Mucosa of gallbladder (tissue), 1 donor: ENCODE results near the gene TMTC1. TPM values are rescaled to one million over a fixed set of nuclear protein-coding genes. Genes with fewer than 3 reads are reported as not detected.

Experiments
- DNase-seq: peaks from one replicate; pipeline ENCODE4 v3.0.0-alpha.2; 2020; ENCODE audit warnings: low spot score
- total RNA-seq: library from RNA; stranded (reverse); gene quantifications from one replicate; pipeline ENCODE4 v1.2.1, GENCODE V29; 2021
- donor health status: DM: no; HTN: no; CAD: no.

The TMTC1 gene
- total RNA-seq, 1 donor from 2014 or later: 20.6 TPM

- no peak for DNase-seq
Measured at GRCh38 chr12:29739279-29739991, 44.3 kb downstream of the TMTC1 start.

- no peak for DNase-seq
Measured at GRCh38 chr12:29738365-29738764, 45.4 kb downstream of the TMTC1 start.

GRCh38 chr12:29737644-29738043, 46.1 kb downstream of the TMTC1 start:
- DNase-seq: no peak

DNA sequence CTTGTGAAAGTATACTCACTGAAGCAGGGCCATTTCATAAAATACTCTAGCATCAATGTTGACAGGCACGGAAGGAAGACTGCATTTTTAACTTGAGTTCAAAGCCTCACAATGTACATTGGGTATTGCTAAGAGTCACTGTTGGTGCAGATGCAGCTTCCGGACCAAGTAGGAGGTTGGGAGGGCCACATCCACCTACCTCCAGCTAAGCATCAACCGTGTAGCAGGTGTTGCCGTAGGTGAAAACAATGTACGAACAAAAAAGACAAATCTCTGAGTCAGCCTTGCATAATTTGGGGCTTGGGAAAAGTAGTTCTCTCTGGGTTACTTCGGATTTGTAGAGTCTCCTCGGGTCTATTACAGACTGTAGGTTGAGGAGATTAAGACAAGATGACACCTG, 48.1 kb downstream of the TMTC1 start:
- DNase-seq: no peak

GRCh38 chr12:29734734-29735133, 49.0 kb downstream of the TMTC1 start:
- DNase-seq: no peak

DNA sequence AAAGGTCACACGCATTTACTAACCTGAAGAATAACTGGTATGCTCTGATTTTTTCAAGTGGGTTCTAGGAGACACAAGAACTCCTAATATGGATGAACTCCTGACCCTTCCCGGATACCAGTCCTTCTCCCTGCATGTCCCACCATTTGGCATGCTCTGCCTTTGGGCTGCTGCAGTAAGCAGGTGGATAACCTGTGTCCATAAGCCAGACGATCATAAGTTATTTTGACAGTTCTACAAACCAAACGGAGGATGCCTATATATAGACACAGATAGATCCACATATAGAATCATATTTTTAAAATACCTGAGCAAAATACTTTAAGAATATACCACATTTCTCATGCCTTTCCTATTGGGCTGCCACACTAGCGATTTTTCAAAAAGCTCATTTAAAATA, 49.4 kb downstream of the TMTC1 start:
- DNase-seq: no peak

DNA sequence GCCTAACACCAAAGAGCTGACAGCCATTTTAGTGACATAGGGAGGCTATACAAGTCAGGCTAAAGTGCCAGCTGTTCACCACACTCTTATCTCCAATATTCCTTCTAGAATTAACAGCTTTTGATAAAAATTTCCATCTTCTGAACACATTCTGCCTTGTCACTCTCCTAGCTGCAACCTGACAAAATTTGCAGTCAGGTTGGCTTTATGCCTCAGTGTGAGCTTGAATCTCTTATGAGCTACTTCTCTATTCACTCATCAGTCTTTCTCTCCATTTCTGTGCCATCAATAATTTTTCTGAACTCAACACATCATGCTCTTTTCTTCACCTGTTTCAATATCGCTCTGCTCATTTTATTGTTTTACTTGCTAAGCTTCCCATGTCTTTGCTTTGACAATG, 50.2 kb downstream of the TMTC1 start:
- no peak for DNase-seq

- no peak for DNase-seq
Measured at GRCh38 chr12:29733060-29733459, 50.7 kb downstream of the TMTC1 start.

DNA sequence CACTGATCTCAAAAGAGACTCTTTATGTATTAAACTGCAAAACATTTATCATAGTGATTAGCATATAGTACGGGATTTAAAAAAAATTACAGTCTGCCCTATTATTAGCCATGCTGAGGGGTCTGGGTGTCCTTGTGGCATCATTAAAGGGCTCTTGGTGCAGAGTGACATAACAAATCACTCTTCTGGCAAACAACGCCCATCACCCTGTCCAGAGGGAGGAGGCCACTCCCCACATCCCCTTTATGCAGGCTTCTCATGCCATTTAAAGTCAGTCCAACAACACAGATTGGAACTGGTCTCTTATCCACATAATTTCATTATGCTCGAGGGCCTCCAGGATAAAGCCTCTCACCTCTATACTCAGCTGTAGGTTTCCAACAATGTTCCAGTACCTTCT, 51.1 kb downstream of the TMTC1 start:
- DNase-seq: no peak

DNA sequence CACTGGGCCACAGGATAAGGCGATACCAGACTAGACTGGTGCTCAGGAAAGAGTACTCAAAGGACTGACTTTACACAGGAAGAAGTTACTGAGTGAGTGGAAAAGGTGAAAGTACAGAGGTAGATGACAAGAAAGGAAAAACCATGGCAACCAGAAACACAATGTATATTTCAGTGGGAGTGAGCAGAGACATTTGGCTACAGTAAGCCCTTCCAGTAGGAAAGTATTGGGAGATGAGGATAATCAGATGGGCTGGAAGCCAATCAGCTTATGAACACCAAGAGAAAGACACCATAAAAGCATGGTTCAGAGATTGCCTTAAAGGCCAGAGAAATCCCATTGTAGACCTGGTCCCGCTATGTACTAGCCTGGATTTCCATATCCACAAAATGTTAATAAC, 51.6 kb downstream of the TMTC1 start:
- DNase-seq: no peak

- no peak for DNase-seq
Measured at GRCh38 chr12:29731591-29731990, 52.2 kb downstream of the TMTC1 start.

- DNase-seq: no peak
Measured at GRCh38 chr12:29730481-29730880, 53.3 kb downstream of the TMTC1 start.

DNA sequence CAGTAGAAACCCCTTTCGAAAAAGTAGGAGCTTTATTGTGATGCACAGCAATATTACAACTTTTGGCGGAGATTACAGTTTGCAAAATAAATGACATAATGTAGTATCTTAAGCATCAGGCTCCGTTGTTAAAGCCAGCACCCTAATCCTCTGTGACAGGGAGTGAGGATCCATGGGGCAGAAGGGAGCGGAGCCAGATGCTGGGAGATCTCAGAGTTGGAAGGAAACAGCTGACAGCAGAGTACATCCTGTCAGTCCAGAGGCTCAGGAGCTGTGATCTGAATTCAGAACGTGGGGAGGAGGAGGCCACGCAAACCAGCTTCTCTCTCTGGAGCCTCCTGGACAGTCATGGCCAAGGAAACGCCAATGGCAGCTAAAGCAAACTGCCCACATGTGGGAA, 55.7 kb downstream of the TMTC1 start:
- no peak for DNase-seq

DNA sequence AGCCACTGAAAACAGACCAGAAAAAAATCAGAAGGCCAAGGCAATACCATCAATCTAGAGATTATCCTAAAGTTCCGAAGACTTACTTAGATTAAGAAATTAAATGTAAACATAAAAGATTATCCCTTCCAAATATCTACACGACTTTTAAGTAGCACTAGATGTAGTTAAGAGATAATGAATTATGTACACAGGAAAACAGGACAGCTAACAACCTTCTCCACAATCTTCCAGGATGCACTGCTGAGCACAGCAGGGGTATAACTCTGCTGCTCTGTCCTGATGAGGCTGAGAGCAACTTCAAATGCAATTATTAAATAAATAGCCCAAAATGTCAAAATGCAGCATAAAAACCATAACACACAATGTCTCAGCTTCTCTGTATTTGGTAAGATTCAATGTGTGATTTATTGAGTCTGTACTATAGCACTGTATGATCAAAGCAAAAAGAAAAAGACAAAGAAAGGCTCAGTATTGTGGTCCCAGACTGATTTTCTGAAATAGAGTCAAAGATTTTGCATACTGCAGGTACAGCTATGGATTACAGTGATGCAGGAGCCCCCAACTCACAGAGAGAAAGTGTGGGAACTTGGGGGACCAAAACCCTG, 56.9 kb downstream of the TMTC1 start:
- no peak for DNase-seq

GRCh38 chr12:29726321-29726692, 57.4 kb downstream of the TMTC1 start:
- DNase-seq: no peak

- DNase-seq: peak; percentile 52
Measured at GRCh38 chr12:29725587-29726320, 58.0 kb downstream of the TMTC1 start.

DNA sequence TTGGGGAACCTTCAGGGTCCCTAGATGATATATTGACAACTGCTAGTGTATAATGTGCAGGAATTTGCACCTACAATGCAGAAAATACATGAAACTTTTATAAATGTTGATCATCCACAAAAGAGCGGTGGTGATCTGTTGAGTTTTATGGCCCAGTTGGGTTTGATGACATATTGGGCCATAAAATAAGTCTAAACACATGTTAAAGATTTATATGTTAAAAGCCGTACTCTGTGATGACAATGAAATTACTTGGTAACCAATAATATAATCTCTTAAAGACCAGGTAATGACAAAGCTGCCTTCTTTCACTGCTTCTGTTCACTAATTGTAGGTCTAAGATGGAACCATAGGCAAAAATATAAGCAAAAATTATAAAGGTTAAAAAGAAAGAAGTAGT, 61.6 kb downstream of the TMTC1 start:
- no peak for DNase-seq

- no peak for DNase-seq
Measured at GRCh38 chr12:29719381-29719780, 64.4 kb downstream of the TMTC1 start.

- no peak for DNase-seq
Measured at GRCh38 chr12:29717540-29718100, 66.1 kb downstream of the TMTC1 start.

DNA sequence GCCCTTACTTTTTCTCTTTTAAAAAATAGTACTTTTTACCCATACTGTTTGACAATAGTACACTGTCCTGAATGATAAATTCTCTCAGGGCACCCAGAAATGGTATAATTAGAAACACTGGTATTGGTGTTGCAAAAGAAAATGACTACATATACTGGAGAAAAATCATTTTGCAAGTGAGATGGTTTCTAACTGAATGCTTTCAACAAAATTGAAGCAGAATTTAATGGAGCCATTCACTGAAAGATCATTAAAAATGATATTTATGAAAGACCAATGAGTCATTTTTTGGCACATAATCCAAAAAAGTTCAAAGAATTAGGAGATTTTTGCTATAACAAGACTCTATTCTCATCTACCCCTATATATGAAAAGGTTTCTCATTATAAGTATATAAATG, 68.8 kb downstream of the TMTC1 start:
- no peak for DNase-seq

GRCh38 chr12:29713729-29714128, 70.0 kb downstream of the TMTC1 start:
- DNase-seq: no peak

GRCh38 chr12:29711381-29711780, 72.4 kb downstream of the TMTC1 start:
- DNase-seq: no peak

- peak; percentile 11 for DNase-seq
Measured at GRCh38 chr12:29710104-29710503, 73.6 kb downstream of the TMTC1 start.
